Ishikawa (cell line): ENCODE data around the gene ZBED2.

Experiments used
- CEBPB ChIP-seq: IDR thresholded peaks from 2 replicates; pipeline ENCODE4 v1.6.1; 2012
- TEAD4 ChIP-seq: IDR thresholded peaks from 2 replicates; pipeline ENCODE4 v1.6.1; 2012

DNA sequence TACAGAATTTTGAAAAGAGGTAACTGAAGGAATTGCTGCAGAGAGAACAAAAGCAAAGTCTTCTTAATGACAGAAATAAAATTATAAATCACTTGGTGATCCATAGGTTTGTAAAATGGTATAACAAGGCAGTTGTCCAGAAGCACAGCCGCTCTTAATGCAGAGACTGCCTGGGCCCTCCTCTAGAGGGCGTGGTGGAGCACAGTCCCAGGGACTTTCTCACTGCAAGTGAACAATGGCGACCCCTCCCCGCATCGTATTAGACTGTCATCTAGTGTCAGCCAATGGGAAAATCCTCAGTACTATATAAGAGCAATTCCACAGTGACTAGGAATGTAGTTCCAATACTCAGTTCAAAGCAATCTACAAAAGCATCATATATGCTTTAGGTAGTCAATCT is 26.4 kb upstream of the ZBED2 start:
- TF ChIP-seq CEBPB = no peak
- no peak for TF ChIP-seq TEAD4
